Measurements from ENCODE around the gene SLC25A22.

Gene SLC25A22

GRCh38 chr11:829176-829846 lies 31.2 kb upstream of the SLC25A22 start:
- TF ChIP-seq CTCF (IDR thresholded peaks at IDR 0.05; ENCODE audit: low read depth, low read length, missing control alignments), result no peak
- peak overlapping the region; percentile 30 for H3K4me3 ChIP-seq (ENCODE audit: low read depth, low read length)
- DNase-seq (ENCODE audit: low read depth), result no peak

- TF ChIP-seq CTCF (IDR thresholded peaks at IDR 0.05; ENCODE audit: low read depth, low read length, missing control alignments), result no peak
- H3K4me3 ChIP-seq (ENCODE audit: low read depth, low read length), result no peak overlapping the region
- DNase-seq (ENCODE audit: low read depth), result no peak
Measured at GRCh38 chr11:828506-829175, 30.6 kb upstream of the SLC25A22 start.

GRCh38 chr11:827897-828192 lies 29.8 kb upstream of the SLC25A22 start, which contains the start of gene CRACR2B:
CRACR2B (plus strand) TSS chr11:827919; CDS start chr11:828608, 689 bp downstream.
- H3K4me3 ChIP-seq (ENCODE audit: low read depth, low read length), result peak within 1 kb of the TSS; percentile 70
- DNase-seq (ENCODE audit: low read depth), result no peak
- no peak for TF ChIP-seq CTCF (IDR thresholded peaks at IDR 0.05; ENCODE audit: low read depth, low read length, missing control alignments)

GRCh38 chr11:827146-827896 lies 29.2 kb upstream of the SLC25A22 start:
- TF ChIP-seq CTCF (IDR thresholded peaks at IDR 0.05; ENCODE audit: low read depth, low read length, missing control alignments), result no peak
- DNase-seq (ENCODE audit: low read depth), result no peak
- H3K4me3 ChIP-seq (ENCODE audit: low read depth, low read length), result peak overlapping the region; percentile 70

- DNase-seq (ENCODE audit: low read depth), result no peak
- TF ChIP-seq CTCF (IDR thresholded peaks at IDR 0.05; ENCODE audit: low read depth, low read length, missing control alignments), result no peak
- peak overlapping the region; percentile 70 for H3K4me3 ChIP-seq (ENCODE audit: low read depth, low read length)
Measured at GRCh38 chr11:826836-827145, 28.7 kb upstream of the SLC25A22 start.

- DNase-seq (ENCODE audit: low read depth), result no peak
- H3K4me3 ChIP-seq (ENCODE audit: low read depth, low read length), result no peak overlapping the region
- no peak for TF ChIP-seq CTCF (IDR thresholded peaks at IDR 0.05; ENCODE audit: low read depth, low read length, missing control alignments)
Measured at GRCh38 chr11:826227-826621, 28.1 kb upstream of the SLC25A22 start.

Data from GM12864 (cell line).